HFFc6 (cell line): ENCODE data around the gene SLC12A5. TPM values are rescaled to one million over a fixed set of nuclear protein-coding genes. Genes with fewer than 3 reads are reported as not detected.

Experiments used
- DNase-seq: peaks from one replicate; pipeline ENCODE4 v3.0.0-alpha.2; 2018
- H3K27ac Mint-ChIP-seq: 2 replicates; pipeline ENCODE4 v1.8.0; 2020; ENCODE audit warnings: mild to moderate bottlenecking, mixed read lengths
- H3K27me3 Mint-ChIP-seq: 2 replicates; pipeline ENCODE4 v1.8.0; 2021; ENCODE audit warnings: mild to moderate bottlenecking, moderate library complexity, mixed read lengths; ENCODE audit not compliant: insufficient read depth
- H3K36me3 Mint-ChIP-seq: 2 replicates; pipeline ENCODE4 v1.8.0; 2021; ENCODE audit warnings: low read depth, mixed read lengths
- H3K4me1 Mint-ChIP-seq: 2 replicates; pipeline ENCODE4 v1.8.0; 2020; ENCODE audit warnings: low read depth, mixed read lengths
- H3K4me3 Mint-ChIP-seq: 2 replicates; pipeline ENCODE4 v1.8.0; 2020; ENCODE audit warnings: mild to moderate bottlenecking, moderate library complexity, mixed read lengths
- H3K9me3 Mint-ChIP-seq: 2 replicates; pipeline ENCODE4 v1.8.0; 2020; ENCODE audit warnings: mild to moderate bottlenecking, mixed read lengths
- CTCF ChIP-seq: fragments of 200-600 bp; sonication (generic); IDR thresholded peaks from 2 replicates; pipeline ENCODE4 v1.5.0; 2021; ENCODE audit warnings: antibody characterized with exemption, mild to moderate bottlenecking
- total RNA-seq, 6 experiments: library from RNA; stranded (reverse); fragmentation: NEBNext Ultra II Directional; extraction: Animal tissue kit (Norgen Biotek cat#: 25700); gene quantifications; 2 replicates in 1 of 6; 3 replicates in 5 of 6; pipeline ENCODE4 v1.2.3, GENCODE V29; 2021

SLC12A5 gene
- total RNA-seq, 6 experiments from 2014 or later = 0.18 to 0.82 (median 0.52) TPM; not detected in 1

GRCh38 chr20:46037036-46037435, 8.0 kb downstream of the SLC12A5 start:
- Mint-ChIP-seq H3K4me3 (no peak overlapping the region), H3K27me3 (peaks cover 25% of the 10 kb centered on the region), H3K4me1 (0 out of 2 replicates have a peak, but pooled peaks cover 6% of the 10 kb centered on the region), H3K36me3 (no peaks in the 10 kb centered on the region), H3K9me3 (no peaks in the 10 kb centered on the region), H3K27ac (no peak overlapping the region)
- no peak for TF ChIP-seq CTCF
- DNase-seq = no peak

GRCh38 chr20:46040902-46041535, 12.0 kb downstream of the SLC12A5 start:
- Mint-ChIP-seq H3K4me3 (no peak overlapping the region), H3K4me1 (no peaks in the 10 kb centered on the region), H3K27ac (no peak overlapping the region), H3K27me3 (peaks cover 27% of the 10 kb centered on the region), H3K36me3 (no peaks in the 10 kb centered on the region), H3K9me3 (no peaks in the 10 kb centered on the region)
- TF ChIP-seq CTCF = no peak
- DNase-seq = peak; percentile 24

GRCh38 chr20:46043556-46043955, 14.5 kb downstream of the SLC12A5 start:
- no peak overlapping the region for H3K4me3 Mint-ChIP-seq
- no peaks in the 10 kb centered on the region for H3K36me3 Mint-ChIP-seq
- no peaks in the 10 kb centered on the region for H3K9me3 Mint-ChIP-seq
- no peak for DNase-seq
- no peak overlapping the region for H3K27ac Mint-ChIP-seq
- no peak for TF ChIP-seq CTCF
- no peaks in the 10 kb centered on the region for H3K4me1 Mint-ChIP-seq
- H3K27me3 Mint-ChIP-seq = peaks cover 28% of the 10 kb centered on the region

- H3K4me1 Mint-ChIP-seq = no peaks in the 10 kb centered on the region
- no peak for DNase-seq
Observed at GRCh38 chr20:46044896-46045295, 15.9 kb downstream of the SLC12A5 start.

GRCh38 chr20:46046588-46047310, 17.7 kb downstream of the SLC12A5 start:
- no peaks in the 10 kb centered on the region for H3K9me3 Mint-ChIP-seq
- DNase-seq = no peak
- no peak overlapping the region for H3K4me3 Mint-ChIP-seq
- H3K4me1 Mint-ChIP-seq = no peaks in the 10 kb centered on the region
- no peak for TF ChIP-seq CTCF
- H3K27me3 Mint-ChIP-seq = peaks cover 40% of the 10 kb centered on the region
- no peak overlapping the region for H3K27ac Mint-ChIP-seq
- no peaks in the 10 kb centered on the region for H3K36me3 Mint-ChIP-seq

More at GRCh38 chr20:46044896-46045295, 15.9 kb downstream of the SLC12A5 start:
- no peak for TF ChIP-seq CTCF
- no peaks in the 10 kb centered on the region for H3K9me3 Mint-ChIP-seq
- no peak overlapping the region for H3K4me3 Mint-ChIP-seq
- H3K27me3 Mint-ChIP-seq = peaks cover 33% of the 10 kb centered on the region
- H3K36me3 Mint-ChIP-seq = no peaks in the 10 kb centered on the region
- H3K27ac Mint-ChIP-seq = no peak overlapping the region
